ENCODE results near the gene OR2V1.
"Not testable (repeated sequence)": the region's sequence is repeated elsewhere in the genome, so short reads cannot be mapped to it uniquely, and the experiment has no call there.

The OR2V1 gene

GRCh38 chr5:181159286-181160151, 28.6 kb upstream of the OR2V1 start:
- no peak for DNase-seq

GRCh38 chr5:181158869-181159268, 27.9 kb upstream of the OR2V1 start:
- no peak for DNase-seq

GRCh38 chr5:181156758-181157157, 25.8 kb upstream of the OR2V1 start:
- no peak for DNase-seq

GRCh38 chr5:181153814-181154213, 22.8 kb upstream of the OR2V1 start:
- DNase-seq = no peak

GRCh38 chr5:181152406-181152805, 21.4 kb upstream of the OR2V1 start:
- DNase-seq = no peak

GRCh38 chr5:181151146-181151545, 20.2 kb upstream of the OR2V1 start:
- DNase-seq = no peak

- DNase-seq = no peak
These were observed 19.1 kb upstream of the OR2V1 start for GRCh38 chr5:181149806-181150733.

GRCh38 chr5:181149355-181149754, 18.4 kb upstream of the OR2V1 start:
- DNase-seq = no peak

- not testable (repeated sequence) for DNase-seq
These were observed 16.1 kb upstream of the OR2V1 start, which contains the start of gene OR2V2 for GRCh38 chr5:181146927-181147636. Gene OR2V2, plus strand, starts transcription at chr5:181147586. Its CDS starts 7,357 bp downstream, at chr5:181154943.

- no peak for DNase-seq
These were observed 14.2 kb upstream of the OR2V1 start for GRCh38 chr5:181145133-181145532.

GRCh38 chr5:181142054-181142453, 11.1 kb upstream of the OR2V1 start:
- no peak for DNase-seq

GRCh38 chr5:181140766-181141165, 9.8 kb upstream of the OR2V1 start:
- DNase-seq = no peak

- no peak for DNase-seq
These were observed 7.3 kb upstream of the OR2V1 start for GRCh38 chr5:181138258-181138657.

GRCh38 chr5:181136361-181136955, 5.5 kb upstream of the OR2V1 start:
- DNase-seq = no peak

GRCh38 chr5:181134259-181134658, 3.3 kb upstream of the OR2V1 start:
- no peak for DNase-seq

GRCh38 chr5:181133610-181134231, 2.8 kb upstream of the OR2V1 start:
- no peak for DNase-seq

GRCh38 chr5:181133083-181133482, 2.1 kb upstream of the OR2V1 start:
- no peak for DNase-seq

GRCh38 chr5:181131514-181131913, 545 bp upstream of the OR2V1 start:
- no peak for DNase-seq

GRCh38 chr5:181130081-181130480, 888 bp downstream of the OR2V1 start:
- DNase-seq = not testable (repeated sequence)

- DNase-seq = no peak
These were observed 1.4 kb downstream of the OR2V1 start for GRCh38 chr5:181129601-181130000.

GRCh38 chr5:181127907-181128626, 2.9 kb downstream of the OR2V1 start:
- DNase-seq = no peak
